ENCODE results near the gene TSPYL6.
"Not testable (repeated sequence)": the region's sequence is repeated elsewhere in the genome, so short reads cannot be mapped to it uniquely, and the experiment has no call there.

Gene TSPYL6

GRCh38 chr2:54256091-54256694 is at the start of gene TSPYL6:
Gene TSPYL6 (minus strand): TSS chr2:54256229. CDS start chr2:54256151, 78 bp downstream.
- DNase-seq (ENCODE audit: low read depth) = no peak

- DNase-seq (ENCODE audit: low read depth) = no peak
These were observed 47.6 kb upstream of the TSPYL6 start for GRCh38 chr2:54303631-54304030.

DNA sequence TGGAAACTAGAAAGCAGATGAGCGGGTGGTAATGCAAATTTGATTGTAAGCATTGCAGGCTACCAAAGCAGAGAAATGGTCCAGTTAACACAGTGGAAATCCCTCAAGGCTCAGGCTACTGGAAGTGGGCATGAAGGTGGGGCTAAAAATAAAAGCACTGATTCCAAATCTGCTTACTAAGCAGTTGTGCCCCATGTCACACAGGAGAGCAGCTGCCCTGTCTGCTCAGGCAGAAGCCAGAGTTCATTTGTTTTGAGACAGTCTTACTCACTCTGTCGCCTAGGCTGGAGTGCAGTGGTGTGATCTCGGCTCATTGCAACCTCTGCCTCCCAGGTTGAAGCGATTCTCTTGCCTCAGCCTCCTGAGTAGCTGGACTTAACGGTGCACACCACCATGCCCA is 42.5 kb upstream of the TSPYL6 start:
- no peak for DNase-seq (ENCODE audit: low read depth)

DNA sequence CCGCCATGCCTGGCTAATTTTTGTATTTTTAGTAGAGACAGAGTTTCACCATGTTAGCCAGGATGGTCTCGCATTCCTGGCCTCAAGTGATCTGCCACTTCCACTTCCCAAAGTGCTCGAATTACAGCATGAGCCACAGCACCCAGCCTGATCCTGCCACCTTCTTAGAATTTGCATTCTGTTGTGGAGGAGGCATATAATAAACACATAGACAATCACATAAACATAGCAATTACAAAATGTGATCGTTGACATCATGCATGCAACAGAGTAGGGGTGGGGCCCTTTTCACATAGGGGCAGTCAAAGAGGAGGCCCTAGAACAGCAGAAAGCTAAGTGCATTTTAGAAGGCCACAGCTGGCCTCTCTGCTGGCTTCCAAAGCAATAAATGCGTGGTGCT is 39.9 kb upstream of the TSPYL6 start:
- DNase-seq (ENCODE audit: low read depth) = no peak

- DNase-seq (ENCODE audit: low read depth) = not testable (repeated sequence)
These were observed 38.6 kb upstream of the TSPYL6 start for GRCh38 chr2:54294665-54295064.

GRCh38 chr2:54290356-54291025 is 34.5 kb upstream of the TSPYL6 start:
- no peak for DNase-seq (ENCODE audit: low read depth)

DNA sequence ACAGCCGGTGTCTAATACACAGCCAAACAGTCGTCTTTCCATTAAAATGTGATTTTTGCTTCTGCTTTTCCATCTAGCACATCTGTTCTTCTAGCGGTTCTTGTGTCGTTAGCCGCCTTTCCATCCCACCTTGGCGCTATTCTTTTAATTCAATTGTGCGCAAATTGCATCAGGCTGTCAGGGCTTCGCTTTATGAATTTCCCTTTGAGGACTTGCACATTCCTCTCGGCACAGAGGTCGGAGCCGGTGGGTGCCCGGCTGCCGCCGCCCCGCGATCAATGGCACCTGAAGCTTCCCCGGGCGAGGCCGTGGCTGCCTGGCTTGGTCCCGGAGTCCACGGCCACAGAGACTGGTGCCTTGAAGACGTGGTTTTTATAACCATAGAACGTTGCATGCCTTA is 33.9 kb upstream of the TSPYL6 start:
- DNase-seq (ENCODE audit: low read depth) = no peak

GRCh38 chr2:54287532-54287931 is 31.5 kb upstream of the TSPYL6 start:
- no peak for DNase-seq (ENCODE audit: low read depth)

DNA sequence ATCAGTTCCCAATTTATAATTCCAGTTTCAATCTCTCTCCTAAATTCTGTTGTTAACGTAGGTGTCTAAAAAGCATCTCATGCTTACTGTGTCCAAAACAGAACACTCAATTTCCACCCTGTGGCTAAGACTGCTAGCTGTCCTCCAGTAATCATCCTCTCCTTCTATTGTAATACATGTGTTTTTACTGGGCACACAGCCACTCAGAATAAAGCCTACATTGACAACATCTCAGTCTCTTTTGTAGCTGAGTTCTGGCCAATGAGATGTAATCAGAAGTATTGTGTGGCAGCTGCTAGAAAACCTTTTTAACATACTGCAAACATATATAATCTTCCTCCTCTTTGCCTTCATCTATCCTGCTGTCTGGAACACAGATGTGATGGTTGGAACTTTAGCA is 29.4 kb upstream of the TSPYL6 start:
- no peak for DNase-seq (ENCODE audit: low read depth)

DNA sequence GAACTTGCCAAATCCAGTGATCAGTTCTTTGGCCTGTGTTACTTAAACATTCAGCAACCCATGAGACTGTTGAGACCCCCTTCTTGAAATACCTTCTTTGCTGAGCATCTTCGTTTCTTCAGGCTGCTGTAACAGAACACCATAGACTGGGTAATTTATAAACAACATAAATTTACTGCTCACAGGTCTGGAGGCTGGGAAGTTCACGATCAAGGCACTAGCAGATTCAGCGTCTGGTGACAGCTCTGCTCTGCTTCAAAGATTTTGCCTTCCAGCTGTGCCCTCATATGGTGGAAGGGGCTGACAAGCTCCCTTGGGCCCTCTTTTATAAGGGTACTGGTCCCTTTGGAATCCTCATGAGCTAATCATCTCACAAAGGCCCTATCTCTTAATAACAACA is 28.8 kb upstream of the TSPYL6 start:
- DNase-seq (ENCODE audit: low read depth) = no peak

DNA sequence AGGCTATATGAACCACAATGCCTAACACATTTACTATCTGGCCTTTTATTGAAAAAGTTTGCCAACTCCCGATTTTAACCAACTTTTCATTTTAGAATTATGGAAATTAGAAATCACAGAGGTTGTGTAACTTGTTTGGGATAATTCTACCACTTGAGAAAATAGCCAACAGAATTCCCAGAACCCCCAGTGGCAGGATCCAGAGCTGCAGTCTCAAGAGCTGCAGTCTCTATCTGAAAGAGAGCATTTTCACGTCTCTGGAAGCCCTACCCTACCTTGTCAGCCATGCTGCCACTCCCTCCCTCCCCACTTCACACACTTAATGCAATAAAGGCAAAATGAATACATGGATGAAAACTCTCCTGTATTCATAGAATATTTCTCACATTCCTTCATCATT is 23.4 kb upstream of the TSPYL6 start:
- DNase-seq (ENCODE audit: low read depth) = no peak

DNA sequence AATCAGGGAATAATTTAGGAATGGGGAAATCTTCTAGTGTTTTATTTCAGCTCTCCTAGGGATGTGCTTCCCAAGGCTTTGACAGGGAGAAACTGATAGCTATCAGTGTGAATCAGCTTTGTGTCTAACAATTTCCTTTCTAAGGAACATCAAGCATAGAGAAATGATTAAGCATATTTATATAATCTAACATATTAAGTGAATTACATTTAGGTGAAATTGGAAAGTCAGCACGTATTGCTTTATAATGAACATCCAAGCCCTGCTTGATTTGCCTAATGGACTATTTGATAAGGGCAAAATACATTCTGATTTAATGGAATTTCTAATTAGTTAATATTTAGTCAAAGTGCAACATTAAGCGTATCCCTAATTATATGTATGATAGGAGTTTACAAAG is 19.5 kb upstream of the TSPYL6 start:
- no peak for DNase-seq (ENCODE audit: low read depth)

DNA sequence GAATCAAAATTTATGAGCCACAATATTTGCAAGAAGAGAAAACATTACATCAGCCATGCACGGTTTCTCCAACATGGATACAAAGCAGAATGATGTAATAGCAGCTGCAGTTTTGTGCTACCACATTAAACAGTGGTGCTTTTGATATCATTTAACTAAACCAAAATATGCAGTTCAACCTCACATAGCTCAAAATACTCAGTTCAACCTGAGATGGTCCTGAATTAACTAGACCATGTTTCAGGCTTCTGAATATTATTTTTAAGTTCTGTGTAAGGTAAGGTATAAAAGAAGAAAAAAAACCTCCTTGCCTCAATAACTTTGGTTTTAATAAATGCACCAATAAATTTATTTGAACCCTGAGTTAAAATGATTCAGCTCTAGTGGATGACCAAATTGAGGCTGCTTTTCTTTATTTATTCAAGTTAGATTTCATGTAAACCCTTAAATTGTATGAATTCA is 18.8 kb upstream of the TSPYL6 start:
- DNase-seq (ENCODE audit: low read depth) = no peak

GRCh38 chr2:54271843-54272627 is 16.0 kb upstream of the TSPYL6 start:
- DNase-seq (ENCODE audit: low read depth) = no peak

DNA sequence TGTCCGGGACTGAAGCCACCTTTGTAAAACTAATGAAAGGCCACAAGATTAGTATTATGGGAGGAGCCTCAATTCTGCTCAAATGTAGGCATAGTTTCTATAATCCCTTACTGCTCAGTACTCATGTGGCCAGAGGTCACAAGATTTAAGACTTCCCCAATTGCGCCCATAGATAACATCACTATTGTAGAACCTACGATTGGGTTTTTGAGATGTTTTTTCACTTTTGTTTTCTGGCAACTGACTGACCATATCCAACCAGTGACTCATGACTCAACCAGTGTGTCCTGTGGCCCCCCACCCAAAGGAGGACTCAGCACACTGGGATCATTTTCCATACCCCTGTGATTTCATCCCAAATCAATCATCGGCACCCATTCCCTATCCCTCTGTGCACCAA is 15.2 kb upstream of the TSPYL6 start:
- DNase-seq (ENCODE audit: low read depth) = no peak

GRCh38 chr2:54267577-54267976 is 11.5 kb upstream of the TSPYL6 start:
- no peak for DNase-seq (ENCODE audit: low read depth)

GRCh38 chr2:54265081-54265480 is 9.1 kb upstream of the TSPYL6 start:
- not testable (repeated sequence) for DNase-seq (ENCODE audit: low read depth)

- DNase-seq (ENCODE audit: low read depth) = no peak
These were observed 6.2 kb upstream of the TSPYL6 start for GRCh38 chr2:54262015-54262765.

- no peak for DNase-seq (ENCODE audit: low read depth)
These were observed 5.5 kb upstream of the TSPYL6 start for GRCh38 chr2:54261537-54261936.

- no peak for DNase-seq (ENCODE audit: low read depth)
These were observed 4.2 kb upstream of the TSPYL6 start for GRCh38 chr2:54260241-54260595.

- no peak for DNase-seq (ENCODE audit: low read depth)
These were observed 3.6 kb upstream of the TSPYL6 start for GRCh38 chr2:54259413-54260240.

DNA sequence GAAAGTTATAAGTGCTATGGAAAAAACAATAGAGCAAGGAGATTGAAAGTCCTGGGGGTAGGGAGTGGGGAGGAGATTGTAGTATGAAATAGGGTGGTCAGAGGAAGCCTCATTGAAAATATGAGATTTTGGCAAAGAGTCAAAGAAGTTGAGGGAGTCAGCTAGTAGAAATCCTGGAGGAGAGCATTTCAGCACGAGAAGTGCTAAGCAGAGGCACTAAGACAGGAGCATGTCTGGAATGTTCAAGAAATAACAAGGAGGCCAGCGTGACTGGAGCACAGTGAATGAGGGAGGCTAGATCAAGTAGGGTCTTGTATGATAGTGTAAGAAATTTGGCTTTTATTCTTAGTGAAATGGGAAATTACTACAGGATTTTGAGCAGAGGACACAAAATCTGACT is 2.1 kb upstream of the TSPYL6 start:
- no peak for DNase-seq (ENCODE audit: low read depth)
